ENCODE data around the gene OR52R1. TPM values are rescaled to one million over a fixed set of nuclear protein-coding genes. Genes with fewer than 3 reads are reported as not detected.

Gene OR52R1
- total and polyA plus RNA-seq, 2 of the 13 experiments (the other 11 are each of a cell fraction or from before 2014, with no cell fraction given): not detected

GRCh38 chr11:4830346-4830745 is 26.2 kb upstream of the OR52R1 start (continued):
- TF ChIP-seq FOXP4 (CRISPR knock-in tag; IDR thresholded peaks at IDR 0.05) (no peak), HNRNPUL1 (IDR thresholded peaks at IDR 0.05; ENCODE audit: low read depth, low read length) (no peak), ATF6 (CRISPR knock-in tag; conservative IDR thresholded peaks at IDR 0.05) (no peak)

GRCh38 chr11:4826425-4826824 is 22.2 kb upstream of the OR52R1 start:
- CTCF ChIA-PET (ENCODE audit: low intra/inter-chr PET ratio, low total read pairs): no interaction called here
- no peaks in the 10 kb centered on the region for H3K9me3 ChIP-seq (ENCODE audit: low read length)
- H3K4me1 ChIP-seq (ENCODE audit: insufficient read depth, low read length): no peaks in the 10 kb centered on the region
- in situ Hi-C loops (cut with HindIII; ENCODE audit: extremely low pct_ligation_motif_present, low pct_unique_long_range_greater_than_20kb): loop anchor here (25.0 kb wide), 1 partner anchor 89 kb away; no protein-coding TSS in a partner anchor
- no peak for DNase-seq (ENCODE audit: low spot score)
- no TSS peak for BruUV-seq (replicated peaks)
- POLR2A ChIA-PET: no interaction called here
- intact Hi-C loops (cut with micrococcal nuclease; ENCODE audit: unreplicated experiment): no loop called here
- no peak for ATAC-seq
- no peaks in the 10 kb centered on the region for H3K36me3 ChIP-seq (replicated peaks in 1 of 2; ENCODE audit: control insufficient read depth in 1 of 2, insufficient read depth in 2 of 2, low read length in 2 of 2)
- H3K4me3 ChIP-seq (replicated peaks in 1 of 3; ENCODE audit: insufficient read depth in 1 of 3, low read depth in 2 of 3, low read length in 3 of 3): no peak overlapping the region
- H2AFZ ChIP-seq (ENCODE audit: low read length): no peak overlapping the region
- H3K27ac ChIP-seq (ENCODE audit: extremely low read length, insufficient read depth, low read length): no peak overlapping the region
- H3K27me3 ChIP-seq (ENCODE audit: control insufficient read depth in 1 of 2, insufficient read depth in 2 of 2, low read length in 2 of 2): no peaks in the 10 kb centered on the region; a peak in 1 of 5 replicates
- no peak overlapping the region for H3K9ac ChIP-seq (ENCODE audit: insufficient read depth, low read depth, low read length)
- no peak overlapping the region for H3K4me2 ChIP-seq (ENCODE audit: low read depth, low read length)
- no peak for TF ChIP-seq SAP130 (CRISPR knock-in tag; IDR thresholded peaks at IDR 0.05; ENCODE audit: low read depth)
- TF ChIP-seq STAG1 (CRISPR knock-in tag; IDR thresholded peaks at IDR 0.05): peak; percentile 25; the same call in 1 of the 2 replicates
- TF ChIP-seq CTCF (CRISPR knock-in tag; IDR thresholded peaks at IDR 0.05): 0 out of 2 replicates have a peak, but pooled peaks have one; percentile 5
- H4K20me1 ChIP-seq (ENCODE audit: insufficient read depth, low read length): no peaks in the 10 kb centered on the region
- H3K79me2 ChIP-seq (ENCODE audit: insufficient read depth, low read length): no peaks in the 10 kb centered on the region
- FAIRE-seq: no peak
